MCF 10A (cell line): Measurements from ENCODE around the gene TRIM17. TPM values are rescaled to one million over a fixed set of nuclear protein-coding genes. Genes with fewer than 3 reads are reported as not detected.

Experiments
- BruUV-seq: library from RNA; stranded (reverse); fragments of 400-500 nt; replicated peaks from 2 replicates; lab custom pipeline; 2021; lab: Mats Ljungman, UMichigan
- CTCF ChIA-PET: fragments of 300-600 bp; sonication (Branson Sonifier 250); formaldehyde crosslinking; extraction: SDS; loops from one replicate; lab custom pipeline; 2021; ENCODE audit warnings: antibody characterized with exemption, inconsistent platforms; lab: Yijun Ruan, JAX
- POLR2A ChIA-PET: fragments of 300-600, 350-650 bp; sonication (Branson Sonifier 250); formaldehyde crosslinking; extraction: SDS; loops from one replicate; lab custom pipeline; 2020; ENCODE audit warnings: antibody characterized with exemption, inconsistent platforms; lab: Yijun Ruan, JAX
- DNase-seq: peaks from one replicate; pipeline ENCODE4 v3.0.0-alpha.2; 2018; ENCODE audit not compliant: unreplicated experiment
- H3K27ac Mint-ChIP-seq: one replicate; pipeline ENCODE4 v1.8.0; 2022; ENCODE audit warnings: mild to moderate bottlenecking, low read depth, mixed read lengths; ENCODE audit not compliant: unreplicated experiment
- H3K27me3 Mint-ChIP-seq: one replicate; pipeline ENCODE4 v1.8.0; 2022; ENCODE audit warnings: mixed read lengths; ENCODE audit not compliant: insufficient read depth, unreplicated experiment
- H3K36me3 Mint-ChIP-seq: one replicate; pipeline ENCODE4 v1.8.0; 2022; ENCODE audit warnings: mild to moderate bottlenecking, moderate library complexity, mixed read lengths; ENCODE audit not compliant: insufficient read depth, unreplicated experiment
- H3K4me1 Mint-ChIP-seq: one replicate; pipeline ENCODE4 v1.8.0; 2022; ENCODE audit warnings: mixed read lengths; ENCODE audit not compliant: insufficient read depth, unreplicated experiment
- H3K4me3 Mint-ChIP-seq: one replicate; pipeline ENCODE4 v1.8.0; 2022; ENCODE audit warnings: mild to moderate bottlenecking, moderate library complexity, mixed read lengths; ENCODE audit not compliant: unreplicated experiment
- H3K9me3 Mint-ChIP-seq: one replicate; pipeline ENCODE4 v1.8.0; 2022; ENCODE audit warnings: mixed read lengths; ENCODE audit not compliant: unreplicated experiment
- CTCF ChIP-seq: fragments of 200-600 bp; IDR thresholded peaks from one replicate; pipeline ENCODE4 v1.8.0; 2022; ENCODE audit warnings: antibody characterized with exemption, mild to moderate bottlenecking; ENCODE audit not compliant: unreplicated experiment
- intact Hi-C: fragments of 100-400 bp; cut with micrococcal nuclease; formaldehyde crosslinking; loops from 2 replicates; pipeline ENCODE4 v1.14.1; 2022
- total RNA-seq: library from RNA; stranded (reverse); gene quantifications from 2 replicates; pipeline ENCODE4 v1.2.3, GENCODE V29; 2022

The TRIM17 gene
- total RNA-seq, 1 experiment from 2014 or later: not detected

- no peak for TF ChIP-seq CTCF
- BruUV-seq: no TSS peak
- peaks cover 4% of the 10 kb centered on the region for H3K27me3 Mint-ChIP-seq
- no peaks in the 10 kb centered on the region for H3K9me3 Mint-ChIP-seq
- H3K4me1 Mint-ChIP-seq: peaks cover 17% of the 10 kb centered on the region
- ChIA-PET CTCF (interaction anchor here (0.7 to 1.0 kb wide), 2 partner anchors 33 to 84 kb away, joined by 3 to 4 read pairs; no protein-coding TSS in a partner anchor), POLR2A (interaction anchor here (4.2 kb wide), 1 partner anchor 15 kb away, joined by 41 read pairs; the partner anchor contains the start of gene TRIM11)
- DNase-seq: no peak
- intact Hi-C loops: loop anchor here (5.0 to 10.0 kb wide), 2 partner anchors 123 to 396 kb away; no protein-coding TSS in a partner anchor
- no peak overlapping the region for H3K4me3 Mint-ChIP-seq
- peaks cover 42% of the 10 kb centered on the region for H3K36me3 Mint-ChIP-seq
- peak overlapping the region; percentile 52 for H3K27ac Mint-ChIP-seq
Observed at GRCh38 chr1:228390649-228391048, 26.0 kb downstream of the TRIM17 start.

DNA sequence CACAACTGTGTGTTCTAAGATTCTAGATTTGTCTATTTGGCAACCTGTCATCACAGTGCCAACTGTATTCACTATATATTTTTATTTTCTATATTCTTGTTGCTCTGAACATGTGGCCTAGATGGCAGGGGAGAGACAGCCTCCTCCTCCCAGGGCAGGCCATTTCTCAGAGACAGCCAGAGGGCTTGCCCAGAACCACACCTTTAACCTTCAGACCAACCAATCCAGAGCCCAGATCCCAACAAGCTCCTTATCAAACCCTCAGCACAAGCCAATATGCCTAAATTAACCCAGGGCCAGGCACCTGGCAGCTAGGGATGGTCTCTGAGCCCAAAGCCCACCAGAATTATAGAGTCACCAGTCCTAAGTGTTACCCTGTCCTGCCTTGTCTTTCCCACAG, 29.3 kb downstream of the TRIM17 start:
- H3K9me3 Mint-ChIP-seq: no peaks in the 10 kb centered on the region
- H3K36me3 Mint-ChIP-seq: peaks cover 9% of the 10 kb centered on the region
- no peak overlapping the region for H3K27ac Mint-ChIP-seq
- H3K4me3 Mint-ChIP-seq: no peak overlapping the region
- no peak for DNase-seq
- ChIA-PET CTCF (no interaction called here), POLR2A (interaction anchor here (0.5 to 4.4 kb wide), 2 partner anchors 18 to 260 kb away, joined by 3 to 19 read pairs; partner anchors contain the start of gene TRIM11)
- TF ChIP-seq CTCF: no peak
- peaks cover 3% of the 10 kb centered on the region for H3K4me1 Mint-ChIP-seq
- H3K27me3 Mint-ChIP-seq: peaks cover 16% of the 10 kb centered on the region
- no TSS peak for BruUV-seq
- intact Hi-C loops: no loop called here

DNA sequence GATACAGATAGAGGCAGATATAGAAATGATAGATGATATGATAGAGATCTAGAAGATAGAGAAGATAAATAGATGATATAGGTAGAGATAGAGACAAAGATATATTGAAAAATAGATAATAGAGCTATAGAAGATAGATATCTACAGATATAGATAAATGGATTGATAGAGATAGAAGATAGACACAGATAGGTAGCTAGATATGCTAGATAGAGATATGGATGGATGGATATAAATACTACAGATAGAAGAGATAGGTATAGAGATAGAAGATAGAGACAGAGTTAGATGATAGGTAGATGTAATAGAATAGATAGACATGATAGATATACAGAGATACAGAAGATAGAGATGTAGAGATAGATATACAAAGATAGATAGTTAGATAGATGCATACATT, 31.4 kb downstream of the TRIM17 start:
- POLR2A ChIA-PET: interaction anchor here (0.6 to 4.4 kb wide), 2 partner anchors 20 to 157 kb away, joined by 3 to 19 read pairs; partner anchors contain the start of gene TRIM11

More for the DNA sequence above, 31.4 kb downstream of the TRIM17 start:
- Mint-ChIP-seq H3K36me3 (no peaks in the 10 kb centered on the region), H3K27me3 (peaks cover 16% of the 10 kb centered on the region), H3K4me3 (no peak overlapping the region), H3K9me3 (no peaks in the 10 kb centered on the region), H3K4me1 (peaks cover 2% of the 10 kb centered on the region), H3K27ac (no peak overlapping the region)
- no peak for TF ChIP-seq CTCF
- CTCF ChIA-PET: interaction anchor here (0.6 to 1.5 kb wide), 2 partner anchors 20 to 198 kb away, joined by 4 to 5 read pairs; no protein-coding TSS in a partner anchor
- DNase-seq: no peak
- intact Hi-C loops: no loop called here
- BruUV-seq: no TSS peak
